ENCODE measurements around the gene CD53.
A peak's percentile ranks its signal among the peaks of the same experiment; 100 is the strongest.
"Not testable (repeated sequence)": the region's sequence is repeated elsewhere in the genome, so short reads cannot be mapped to it uniquely, and the experiment has no call there.

CD53 gene

GRCh38 chr1:110921953-110922352 lies 49.0 kb downstream of the CD53 start:
- DNase-seq, result no peak

- DNase-seq, result no peak
These were observed 54.6 kb downstream of the CD53 start for GRCh38 chr1:110927484-110928075.

- DNase-seq, result peak; percentile 31
These were observed 55.2 kb downstream of the CD53 start for GRCh38 chr1:110928191-110928590.

- DNase-seq, result no peak
These were observed 56.0 kb downstream of the CD53 start for GRCh38 chr1:110928904-110929303.

GRCh38 chr1:110931097-110931496 lies 58.1 kb downstream of the CD53 start:
- DNase-seq, result not testable (repeated sequence)

- DNase-seq, result no peak
These were observed 63.6 kb downstream of the CD53 start for GRCh38 chr1:110936567-110936966.

- no peak for DNase-seq
These were observed 71.9 kb downstream of the CD53 start for GRCh38 chr1:110944806-110945205.

- no peak for DNase-seq
These were observed 72.7 kb downstream of the CD53 start for GRCh38 chr1:110945626-110946025.

- no peak for DNase-seq
These were observed 75.3 kb downstream of the CD53 start for GRCh38 chr1:110948038-110948810.
